ENCODE data around the gene BCL2L13. TPM values are rescaled to one million over a fixed set of nuclear protein-coding genes. Genes with fewer than 3 reads are reported as not detected.

The BCL2L13 gene
- polyA plus RNA-seq, 2 donors: 18.1 to 21.0 TPM

- Histone ChIP-seq H3K9me3 (ENCODE audit: control insufficient read depth in 2 of 2, insufficient read depth in 1 of 2, low read depth in 1 of 2, low read length in 1 of 2) (no peaks in the 10 kb centered on the region), H3K36me3 (ENCODE audit: control insufficient read depth in 2 of 2, insufficient read depth in 2 of 2, low read length in 1 of 2) (peaks cover 0 to 5% of the 10 kb centered on the region in 2 donors), H3K27ac (ENCODE audit: low read depth in 2 of 2, low read length in 1 of 2) (no peak overlapping the region), H3K27me3 (ENCODE audit: control insufficient read depth in 1 of 2, insufficient read depth in 2 of 2, low read length in 2 of 2) (no peaks in the 10 kb centered on the region), H3K4me3 (ENCODE audit: low read depth in 1 of 2, low read length in 2 of 2) (no peak overlapping the region), H3K4me1 (ENCODE audit: control insufficient read depth in 2 of 2, insufficient read depth in 2 of 2, low read length in 1 of 2) (no peaks in the 10 kb centered on the region)
- WGBS, 2 donors: 54 to 67% methylated on average over 25 of the region's 25 CpGs
These were observed 105.3 kb downstream of the BCL2L13 start for GRCh38 chr22:17743661-17744411.

- WGBS, 2 donors: 52 to 62% methylated on average over 7 of the region's 7 CpGs
- H3K4me3 ChIP-seq (ENCODE audit: low read depth in 1 of 2, low read length in 2 of 2): no peak overlapping the region
- no peak overlapping the region for H3K27ac ChIP-seq (ENCODE audit: low read depth in 2 of 2, low read length in 1 of 2)
- peaks cover 0 to 2% of the 10 kb centered on the region in 2 donors for H3K36me3 ChIP-seq (ENCODE audit: control insufficient read depth in 2 of 2, insufficient read depth in 2 of 2, low read length in 1 of 2)
- H3K9me3 ChIP-seq (ENCODE audit: control insufficient read depth in 2 of 2, insufficient read depth in 1 of 2, low read depth in 1 of 2, low read length in 1 of 2): no peaks in the 10 kb centered on the region
- H3K4me1 ChIP-seq (ENCODE audit: control insufficient read depth in 2 of 2, insufficient read depth in 2 of 2, low read length in 1 of 2): no peaks in the 10 kb centered on the region
- H3K27me3 ChIP-seq (ENCODE audit: control insufficient read depth in 1 of 2, insufficient read depth in 2 of 2, low read length in 2 of 2): no peaks in the 10 kb centered on the region
These were observed 105.9 kb downstream of the BCL2L13 start for GRCh38 chr22:17744430-17744829.

GRCh38 chr22:17746916-17747315 lies 108.4 kb downstream of the BCL2L13 start:
- no peaks in the 10 kb centered on the region for H3K9me3 ChIP-seq (ENCODE audit: control insufficient read depth in 2 of 2, insufficient read depth in 1 of 2, low read depth in 1 of 2, low read length in 1 of 2)
- no peak overlapping the region for H3K27ac ChIP-seq (ENCODE audit: low read depth in 2 of 2, low read length in 1 of 2)
- 89 to 91% methylated on average over 10 of the region's 10 CpGs for WGBS, 2 donors
- H3K27me3 ChIP-seq (ENCODE audit: control insufficient read depth in 1 of 2, insufficient read depth in 2 of 2, low read length in 2 of 2): no peaks in the 10 kb centered on the region
- no peaks in the 10 kb centered on the region for H3K4me1 ChIP-seq (ENCODE audit: control insufficient read depth in 2 of 2, insufficient read depth in 2 of 2, low read length in 1 of 2)
- no peak overlapping the region for H3K4me3 ChIP-seq (ENCODE audit: low read depth in 1 of 2, low read length in 2 of 2)
- peaks cover 0 to 2% of the 10 kb centered on the region in 2 donors for H3K36me3 ChIP-seq (ENCODE audit: control insufficient read depth in 2 of 2, insufficient read depth in 2 of 2, low read length in 1 of 2)

DNA sequence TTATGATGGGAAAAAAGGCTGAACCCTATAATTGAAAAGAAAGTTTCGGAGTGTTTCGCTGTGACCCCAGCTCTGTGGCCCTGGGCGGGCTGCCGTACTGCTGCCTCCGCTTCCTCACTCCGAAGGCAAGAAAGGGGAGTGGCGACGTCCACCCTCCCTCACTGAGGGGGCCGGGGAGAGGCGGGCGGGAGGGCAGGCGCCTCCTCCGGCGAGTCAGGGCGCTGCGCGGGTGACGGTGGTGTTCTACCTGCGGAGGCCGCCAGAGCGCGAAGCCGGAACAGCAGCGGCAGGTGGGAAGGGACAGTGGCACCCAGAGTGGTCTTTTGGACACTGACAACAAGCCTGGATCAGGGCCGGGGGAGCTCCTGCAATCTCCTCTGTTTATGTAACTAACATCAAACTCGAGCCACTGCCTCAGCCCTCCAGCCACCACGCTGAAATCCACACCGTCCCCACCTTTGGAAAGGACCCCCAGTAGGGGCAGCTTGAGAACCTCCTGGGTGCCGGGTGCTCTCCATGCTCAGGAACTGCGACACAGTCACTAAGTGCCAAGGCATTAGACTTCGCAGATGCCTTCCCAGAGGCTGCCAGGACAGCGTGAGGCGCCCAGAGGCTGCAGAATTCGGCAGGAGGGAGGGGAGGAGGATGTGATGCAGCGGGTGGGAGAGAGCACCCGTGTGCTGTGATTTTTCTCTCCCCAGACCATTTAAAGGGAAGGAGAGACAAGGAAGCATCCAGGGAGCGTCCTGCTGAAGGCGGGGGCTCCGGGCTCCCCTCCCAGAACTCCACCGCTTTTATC lies 110.2 kb downstream of the BCL2L13 start:
- Histone ChIP-seq H3K4me1 (ENCODE audit: control insufficient read depth in 2 of 2, insufficient read depth in 2 of 2, low read length in 1 of 2) (no peaks in the 10 kb centered on the region), H3K27me3 (ENCODE audit: control insufficient read depth in 1 of 2, insufficient read depth in 2 of 2, low read length in 2 of 2) (no peaks in the 10 kb centered on the region), H3K9me3 (ENCODE audit: control insufficient read depth in 2 of 2, insufficient read depth in 1 of 2, low read depth in 1 of 2, low read length in 1 of 2) (no peaks in the 10 kb centered on the region), H3K4me3 (ENCODE audit: low read depth in 1 of 2, low read length in 2 of 2) (no peak overlapping the region), H3K27ac (ENCODE audit: low read depth in 2 of 2, low read length in 1 of 2) (no peak overlapping the region), H3K36me3 (ENCODE audit: control insufficient read depth in 2 of 2, insufficient read depth in 2 of 2, low read length in 1 of 2) (no peaks in the 10 kb centered on the region)
- 80 to 81% methylated on average over 39 to 40 of the region's 40 CpGs for WGBS, 2 donors

- H3K36me3 ChIP-seq (ENCODE audit: control insufficient read depth in 2 of 2, insufficient read depth in 2 of 2, low read length in 1 of 2): no peaks in the 10 kb centered on the region
These were observed 111.2 kb downstream of the BCL2L13 start for GRCh38 chr22:17749605-17750395.

DNA sequence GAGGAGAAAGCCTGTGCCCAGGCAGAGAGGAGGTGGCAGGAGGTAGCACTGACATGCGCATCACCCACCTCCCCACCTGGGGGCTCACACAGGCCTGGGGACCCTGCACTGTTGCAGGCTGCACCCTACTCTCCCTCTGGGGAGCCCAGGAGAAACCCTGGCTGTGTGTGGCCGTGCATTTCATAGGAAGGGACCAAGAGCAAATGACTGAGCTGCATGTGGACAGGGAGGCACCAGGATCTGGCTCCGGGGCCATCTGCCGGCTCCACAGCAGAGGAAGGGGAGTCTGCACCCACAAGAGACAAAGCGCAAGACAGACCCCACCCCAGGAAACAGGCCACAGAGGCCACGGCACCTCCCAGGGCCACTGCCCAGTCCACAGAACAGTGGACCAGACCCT lies 113.0 kb downstream of the BCL2L13 start:
- WGBS, 2 donors: 81 to 85% methylated on average over 6 of the region's 6 CpGs
- no peaks in the 10 kb centered on the region for H3K27me3 ChIP-seq (ENCODE audit: control insufficient read depth in 1 of 2, insufficient read depth in 2 of 2, low read length in 2 of 2)
- H3K36me3 ChIP-seq (ENCODE audit: control insufficient read depth in 2 of 2, insufficient read depth in 2 of 2, low read length in 1 of 2): no peaks in the 10 kb centered on the region
- no peak overlapping the region for H3K27ac ChIP-seq (ENCODE audit: low read depth in 2 of 2, low read length in 1 of 2)
- no peak overlapping the region for H3K4me3 ChIP-seq (ENCODE audit: low read depth in 1 of 2, low read length in 2 of 2)
- H3K4me1 ChIP-seq (ENCODE audit: control insufficient read depth in 2 of 2, insufficient read depth in 2 of 2, low read length in 1 of 2): no peaks in the 10 kb centered on the region
- H3K9me3 ChIP-seq (ENCODE audit: control insufficient read depth in 2 of 2, insufficient read depth in 1 of 2, low read depth in 1 of 2, low read length in 1 of 2): no peaks in the 10 kb centered on the region

More at GRCh38 chr22:17749605-17750395, 111.2 kb downstream of the BCL2L13 start:
- H3K9me3 ChIP-seq (ENCODE audit: control insufficient read depth in 2 of 2, insufficient read depth in 1 of 2, low read depth in 1 of 2, low read length in 1 of 2): no peaks in the 10 kb centered on the region
- no peak overlapping the region for H3K4me3 ChIP-seq (ENCODE audit: low read depth in 1 of 2, low read length in 2 of 2)
- no peaks in the 10 kb centered on the region for H3K27me3 ChIP-seq (ENCODE audit: control insufficient read depth in 1 of 2, insufficient read depth in 2 of 2, low read length in 2 of 2)
- no peaks in the 10 kb centered on the region for H3K4me1 ChIP-seq (ENCODE audit: control insufficient read depth in 2 of 2, insufficient read depth in 2 of 2, low read length in 1 of 2)
- H3K27ac ChIP-seq (ENCODE audit: low read depth in 2 of 2, low read length in 1 of 2): no peak overlapping the region
- 89 to 91% methylated on average over 34 to 35 of the region's 35 CpGs for WGBS, 2 donors

GRCh38 chr22:17753401-17753989 lies 114.9 kb downstream of the BCL2L13 start:
- WGBS, 2 donors: 77 to 83% methylated on average over 13 of the region's 13 CpGs
- no peak overlapping the region for H3K27ac ChIP-seq (ENCODE audit: low read depth in 2 of 2, low read length in 1 of 2)
- no peaks in the 10 kb centered on the region for H3K27me3 ChIP-seq (ENCODE audit: control insufficient read depth in 1 of 2, insufficient read depth in 2 of 2, low read length in 2 of 2)
- H3K9me3 ChIP-seq (ENCODE audit: control insufficient read depth in 2 of 2, insufficient read depth in 1 of 2, low read depth in 1 of 2, low read length in 1 of 2): no peaks in the 10 kb centered on the region
- no peaks in the 10 kb centered on the region for H3K36me3 ChIP-seq (ENCODE audit: control insufficient read depth in 2 of 2, insufficient read depth in 2 of 2, low read length in 1 of 2)
- H3K4me3 ChIP-seq (ENCODE audit: low read depth in 1 of 2, low read length in 2 of 2): no peak overlapping the region
- no peaks in the 10 kb centered on the region for H3K4me1 ChIP-seq (ENCODE audit: control insufficient read depth in 2 of 2, insufficient read depth in 2 of 2, low read length in 1 of 2)

GRCh38 chr22:17754233-17754925 lies 115.8 kb downstream of the BCL2L13 start:
- H3K27me3 ChIP-seq (ENCODE audit: control insufficient read depth in 1 of 2, insufficient read depth in 2 of 2, low read length in 2 of 2): no peaks in the 10 kb centered on the region

GRCh38 chr22:17761138-17761488 lies 122.6 kb downstream of the BCL2L13 start:
- no peak overlapping the region for H3K4me3 ChIP-seq (ENCODE audit: low read depth in 1 of 2, low read length in 2 of 2)
- H3K27ac ChIP-seq (ENCODE audit: low read depth in 2 of 2, low read length in 1 of 2): no peak overlapping the region
- H3K36me3 ChIP-seq (ENCODE audit: control insufficient read depth in 2 of 2, insufficient read depth in 2 of 2, low read length in 1 of 2): no peaks in the 10 kb centered on the region
- 92 to 93% methylated on average over 2 of the region's 4 CpGs for WGBS, 2 donors
- H3K9me3 ChIP-seq (ENCODE audit: control insufficient read depth in 2 of 2, insufficient read depth in 1 of 2, low read depth in 1 of 2, low read length in 1 of 2): no peaks in the 10 kb centered on the region
- no peaks in the 10 kb centered on the region for H3K27me3 ChIP-seq (ENCODE audit: control insufficient read depth in 1 of 2, insufficient read depth in 2 of 2, low read length in 2 of 2)
- H3K4me1 ChIP-seq (ENCODE audit: control insufficient read depth in 2 of 2, insufficient read depth in 2 of 2, low read length in 1 of 2): no peaks in the 10 kb centered on the region

More at GRCh38 chr22:17754233-17754925, 115.8 kb downstream of the BCL2L13 start:
- no peak overlapping the region for H3K27ac ChIP-seq (ENCODE audit: low read depth in 2 of 2, low read length in 1 of 2)
- no peaks in the 10 kb centered on the region for H3K9me3 ChIP-seq (ENCODE audit: control insufficient read depth in 2 of 2, insufficient read depth in 1 of 2, low read depth in 1 of 2, low read length in 1 of 2)
- no peak overlapping the region for H3K4me3 ChIP-seq (ENCODE audit: low read depth in 1 of 2, low read length in 2 of 2)
- WGBS, 2 donors: 90 to 92% methylated on average over 14 of the region's 14 CpGs
- H3K4me1 ChIP-seq (ENCODE audit: control insufficient read depth in 2 of 2, insufficient read depth in 2 of 2, low read length in 1 of 2): no peaks in the 10 kb centered on the region
- no peaks in the 10 kb centered on the region for H3K36me3 ChIP-seq (ENCODE audit: control insufficient read depth in 2 of 2, insufficient read depth in 2 of 2, low read length in 1 of 2)
